Measurements from ENCODE around the gene VAT1L. TPM values are rescaled to one million over a fixed set of nuclear protein-coding genes. Genes with fewer than 3 reads are reported as not detected.

Gene VAT1L
- total and polyA plus RNA-seq, 5 donors from 2014 or later = not detected

DNA sequence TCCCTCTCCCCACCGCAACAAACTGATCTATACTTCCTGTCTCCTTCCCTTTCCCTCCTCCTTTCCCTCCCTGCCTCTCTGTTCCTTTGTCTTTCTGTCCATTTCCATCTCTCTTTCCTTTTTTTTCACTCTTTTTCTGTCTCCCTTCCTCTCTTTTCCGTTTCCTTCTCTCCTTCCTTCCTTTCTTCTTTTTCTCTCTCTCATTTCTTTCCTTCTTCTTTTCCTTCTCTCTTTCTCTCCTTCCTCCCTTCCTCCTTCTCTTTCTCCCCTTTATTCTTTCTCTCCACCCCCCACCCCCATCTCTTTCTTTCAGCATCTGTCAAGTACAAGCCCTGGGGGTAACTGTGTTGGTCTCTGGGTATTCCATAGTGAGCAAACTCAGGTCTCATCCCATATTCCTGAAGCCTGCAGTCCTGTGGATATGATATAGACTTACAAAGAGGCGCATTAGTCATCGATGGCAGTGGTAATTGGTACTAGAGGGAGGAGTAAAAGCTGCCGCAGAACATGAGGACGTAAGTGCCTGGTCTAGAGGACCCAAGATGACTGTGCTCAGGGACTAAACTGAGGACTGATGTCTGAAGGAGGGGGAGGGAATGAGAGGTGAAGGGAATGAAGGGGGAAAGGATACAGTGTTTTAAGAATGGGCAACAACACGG lies 50.4 kb downstream of the VAT1L start:
- Mint-ChIP-seq H3K36me3 (no peaks in the 10 kb centered on the region), H3K4me3 (no peak overlapping the region), H3K4me1 (no peaks in the 10 kb centered on the region), H3K27ac (peak overlapping the region in 1 of 3 donors; percentile 79), H3K27me3 (peaks cover 5% of the 10 kb centered on the region), H3K9me3 (peaks cover 0 to 2% (median 0%) of the 10 kb centered on the region in 7 donors)
- no peak for DNase-seq
- no peaks in the 10 kb centered on the region for H3K36me3 ChIP-seq (ENCODE audit: control insufficient read depth, insufficient read depth, low read length)
- H3K4me1 ChIP-seq (ENCODE audit: control insufficient read depth, insufficient read depth, low read length, poor library complexity, severe bottlenecking) = no peaks in the 10 kb centered on the region
- H3K27me3 ChIP-seq (ENCODE audit: control insufficient read depth, insufficient read depth, low read length) = no peaks in the 10 kb centered on the region
- H3K27ac ChIP-seq (ENCODE audit: insufficient read depth, low read length, poor library complexity, severe bottlenecking) = no peak overlapping the region
- ATAC-seq (ENCODE audit: low read depth in 2 of 2) = no peak
- no peaks in the 10 kb centered on the region for H3K9me3 ChIP-seq (ENCODE audit: control insufficient read depth in 2 of 2, low read length in 2 of 2)
- H3K4me3 ChIP-seq (ENCODE audit: low read depth, low read length) = no peak overlapping the region

DNA sequence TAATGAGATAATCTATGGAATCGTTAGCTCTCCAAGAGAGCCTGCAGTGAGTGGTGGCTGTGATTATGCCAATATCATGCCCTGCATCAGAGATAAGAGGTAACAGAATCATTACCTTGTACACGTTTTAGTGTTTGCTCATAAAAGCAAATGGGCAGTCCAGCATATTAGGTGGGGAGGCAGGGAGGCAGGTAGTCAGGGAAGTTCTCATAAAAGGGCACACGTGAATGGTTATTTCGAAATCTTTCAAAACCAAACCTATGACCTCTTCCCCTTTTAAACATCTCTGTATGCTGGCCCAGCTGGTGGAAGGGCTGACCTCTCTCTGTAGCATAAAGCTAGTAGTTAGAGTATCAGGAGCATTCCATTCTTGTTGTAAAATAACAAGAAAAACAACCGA lies 51.7 kb downstream of the VAT1L start:
- H3K27ac Mint-ChIP-seq = no peak overlapping the region
- H3K27me3 ChIP-seq (ENCODE audit: control insufficient read depth, insufficient read depth, low read length) = no peaks in the 10 kb centered on the region
- no peaks in the 10 kb centered on the region for H3K36me3 ChIP-seq (ENCODE audit: control insufficient read depth, insufficient read depth, low read length)
- H3K9me3 ChIP-seq (ENCODE audit: control insufficient read depth in 2 of 2, low read length in 2 of 2) = no peaks in the 10 kb centered on the region
- H3K27ac ChIP-seq (ENCODE audit: insufficient read depth, low read length, poor library complexity, severe bottlenecking) = no peak overlapping the region
- no peak overlapping the region for H3K4me3 ChIP-seq (ENCODE audit: low read depth, low read length)
- H3K36me3 Mint-ChIP-seq = no peaks in the 10 kb centered on the region
- ATAC-seq (ENCODE audit: low read depth in 2 of 2) (no peak), DNase-seq (no peak)
- H3K4me3 Mint-ChIP-seq = no peak overlapping the region
- peaks cover 5% of the 10 kb centered on the region for H3K27me3 Mint-ChIP-seq
- no peaks in the 10 kb centered on the region for H3K4me1 Mint-ChIP-seq
- no peaks in the 10 kb centered on the region for H3K4me1 ChIP-seq (ENCODE audit: control insufficient read depth, insufficient read depth, low read length, poor library complexity, severe bottlenecking)
- H3K9me3 Mint-ChIP-seq = no peaks in the 10 kb centered on the region

GRCh38 chr16:77840673-77841501 lies 52.5 kb downstream of the VAT1L start:
- Histone ChIP-seq H3K4me3 (ENCODE audit: low read depth, low read length) (no peak overlapping the region), H3K9me3 (ENCODE audit: control insufficient read depth in 2 of 2, low read length in 2 of 2) (no peaks in the 10 kb centered on the region), H3K4me1 (ENCODE audit: control insufficient read depth, insufficient read depth, low read length, poor library complexity, severe bottlenecking) (no peaks in the 10 kb centered on the region), H3K27me3 (ENCODE audit: control insufficient read depth, insufficient read depth, low read length) (no peaks in the 10 kb centered on the region), H3K27ac (ENCODE audit: insufficient read depth, low read length, poor library complexity, severe bottlenecking) (no peak overlapping the region), H3K36me3 (ENCODE audit: control insufficient read depth, insufficient read depth, low read length) (no peaks in the 10 kb centered on the region)
- H3K27me3 Mint-ChIP-seq = peaks cover 5% of the 10 kb centered on the region
- no peaks in the 10 kb centered on the region for H3K4me1 Mint-ChIP-seq
- no peak for ATAC-seq (ENCODE audit: low read depth in 2 of 2)
- no peaks in the 10 kb centered on the region for H3K36me3 Mint-ChIP-seq
- no peak overlapping the region for H3K27ac Mint-ChIP-seq
- no peak overlapping the region for H3K4me3 Mint-ChIP-seq
- no peak for DNase-seq
- H3K9me3 Mint-ChIP-seq = no peaks in the 10 kb centered on the region

GRCh38 chr16:77841502-77841763 lies 53.1 kb downstream of the VAT1L start:
- DNase-seq = no peak
- H3K36me3 Mint-ChIP-seq = no peaks in the 10 kb centered on the region
- Histone ChIP-seq H3K27me3 (ENCODE audit: control insufficient read depth, insufficient read depth, low read length) (no peaks in the 10 kb centered on the region), H3K27ac (ENCODE audit: insufficient read depth, low read length, poor library complexity, severe bottlenecking) (no peak overlapping the region), H3K4me3 (ENCODE audit: low read depth, low read length) (no peak overlapping the region), H3K36me3 (ENCODE audit: control insufficient read depth, insufficient read depth, low read length) (no peaks in the 10 kb centered on the region), H3K4me1 (ENCODE audit: control insufficient read depth, insufficient read depth, low read length, poor library complexity, severe bottlenecking) (no peaks in the 10 kb centered on the region), H3K9me3 (ENCODE audit: control insufficient read depth in 2 of 2, low read length in 2 of 2) (no peaks in the 10 kb centered on the region)
- no peak for ATAC-seq (ENCODE audit: low read depth in 2 of 2)
- no peaks in the 10 kb centered on the region for H3K4me1 Mint-ChIP-seq
- H3K4me3 Mint-ChIP-seq = no peak overlapping the region
- H3K9me3 Mint-ChIP-seq = no peaks in the 10 kb centered on the region
- H3K27ac Mint-ChIP-seq = no peak overlapping the region
- H3K27me3 Mint-ChIP-seq = peaks cover 5% of the 10 kb centered on the region

DNA sequence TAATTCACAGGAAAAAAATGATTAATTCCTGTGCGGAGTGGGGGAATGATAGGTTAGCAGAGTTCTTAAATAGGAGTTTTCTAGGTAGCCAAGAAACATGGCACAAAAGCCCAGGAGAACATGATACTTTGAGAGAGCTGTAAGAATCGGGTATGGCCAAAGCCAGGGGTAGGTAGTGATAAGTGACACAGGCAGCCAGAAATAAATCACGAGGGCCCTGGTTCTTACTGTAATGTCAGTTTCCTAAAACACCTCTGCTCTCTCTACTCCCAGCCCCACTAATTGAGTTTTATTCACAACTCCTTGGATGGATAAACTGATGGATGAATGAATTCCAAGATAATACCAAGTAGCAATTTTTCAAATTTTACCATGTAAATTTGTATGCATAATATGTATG lies 54.1 kb downstream of the VAT1L start:
- Histone ChIP-seq H3K36me3 (ENCODE audit: control insufficient read depth, insufficient read depth, low read length) (no peaks in the 10 kb centered on the region), H3K9me3 (ENCODE audit: control insufficient read depth in 2 of 2, low read length in 2 of 2) (no peaks in the 10 kb centered on the region), H3K4me3 (ENCODE audit: low read depth, low read length) (no peak overlapping the region), H3K27me3 (ENCODE audit: control insufficient read depth, insufficient read depth, low read length) (no peaks in the 10 kb centered on the region), H3K27ac (ENCODE audit: insufficient read depth, low read length, poor library complexity, severe bottlenecking) (no peak overlapping the region), H3K4me1 (ENCODE audit: control insufficient read depth, insufficient read depth, low read length, poor library complexity, severe bottlenecking) (no peaks in the 10 kb centered on the region)
- no peak overlapping the region for H3K4me3 Mint-ChIP-seq
- ATAC-seq (ENCODE audit: low read depth in 2 of 2) = no peak
- no peaks in the 10 kb centered on the region for H3K9me3 Mint-ChIP-seq
- H3K27me3 Mint-ChIP-seq = peaks cover 5% of the 10 kb centered on the region
- DNase-seq = no peak
- no peaks in the 10 kb centered on the region for H3K36me3 Mint-ChIP-seq
- H3K4me1 Mint-ChIP-seq = no peaks in the 10 kb centered on the region
- H3K27ac Mint-ChIP-seq = no peak overlapping the region

DNA sequence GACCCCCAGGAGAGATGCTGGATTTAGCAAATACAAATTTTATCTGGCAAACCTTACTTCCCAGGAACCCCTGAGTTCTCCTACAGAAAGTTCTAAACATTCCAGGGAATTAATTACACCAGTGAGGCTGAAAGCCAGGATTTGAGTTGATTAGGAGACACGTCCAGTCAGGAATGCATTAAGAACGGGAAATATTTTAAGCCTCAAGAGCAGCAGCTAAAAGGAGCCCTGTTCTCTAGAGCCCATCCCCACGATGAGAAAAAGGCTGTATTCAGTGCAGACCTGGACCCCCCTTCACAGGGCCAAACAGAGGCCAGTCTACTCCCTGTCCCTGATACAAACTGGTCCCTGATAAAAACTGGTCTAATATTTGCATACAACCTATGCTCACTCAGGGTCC lies 55.0 kb downstream of the VAT1L start:
- no peak overlapping the region for H3K27ac ChIP-seq (ENCODE audit: insufficient read depth, low read length, poor library complexity, severe bottlenecking)
- H3K4me3 ChIP-seq (ENCODE audit: low read depth, low read length) = no peak overlapping the region
- Mint-ChIP-seq H3K36me3 (no peaks in the 10 kb centered on the region), H3K4me3 (no peak overlapping the region), H3K4me1 (no peaks in the 10 kb centered on the region), H3K9me3 (peaks cover 0 to 2% (median 0%) of the 10 kb centered on the region in 7 donors), H3K27me3 (peaks cover 5% of the 10 kb centered on the region), H3K27ac (no peak overlapping the region)
- H3K9me3 ChIP-seq (ENCODE audit: control insufficient read depth in 2 of 2, low read length in 2 of 2) = no peaks in the 10 kb centered on the region
- no peak for ATAC-seq (ENCODE audit: low read depth in 2 of 2)
- no peaks in the 10 kb centered on the region for H3K27me3 ChIP-seq (ENCODE audit: control insufficient read depth, insufficient read depth, low read length)
- DNase-seq = no peak
- H3K4me1 ChIP-seq (ENCODE audit: control insufficient read depth, insufficient read depth, low read length, poor library complexity, severe bottlenecking) = no peaks in the 10 kb centered on the region
- no peaks in the 10 kb centered on the region for H3K36me3 ChIP-seq (ENCODE audit: control insufficient read depth, insufficient read depth, low read length)

GRCh38 chr16:77844801-77845200 lies 56.4 kb downstream of the VAT1L start:
- ATAC-seq (ENCODE audit: low read depth in 2 of 2) (no peak), DNase-seq (no peak)
- no peak overlapping the region for H3K4me3 Mint-ChIP-seq
- Histone ChIP-seq H3K4me3 (ENCODE audit: low read depth, low read length) (no peak overlapping the region), H3K9me3 (ENCODE audit: control insufficient read depth in 2 of 2, low read length in 2 of 2) (no peaks in the 10 kb centered on the region), H3K27me3 (ENCODE audit: control insufficient read depth, insufficient read depth, low read length) (no peaks in the 10 kb centered on the region), H3K36me3 (ENCODE audit: control insufficient read depth, insufficient read depth, low read length) (no peaks in the 10 kb centered on the region), H3K27ac (ENCODE audit: insufficient read depth, low read length, poor library complexity, severe bottlenecking) (no peak overlapping the region), H3K4me1 (ENCODE audit: control insufficient read depth, insufficient read depth, low read length, poor library complexity, severe bottlenecking) (no peaks in the 10 kb centered on the region)
- H3K4me1 Mint-ChIP-seq = no peaks in the 10 kb centered on the region
- H3K9me3 Mint-ChIP-seq = peaks cover 0 to 4% (median 0%) of the 10 kb centered on the region in 7 donors
- no peak overlapping the region for H3K27ac Mint-ChIP-seq
- H3K27me3 Mint-ChIP-seq = peaks cover 5% of the 10 kb centered on the region
- no peaks in the 10 kb centered on the region for H3K36me3 Mint-ChIP-seq

Data from CD4-positive, CD25-positive, alpha-beta regulatory T cell (primary cell).